Testis (tissue), 2 donors: ENCODE results near the gene AGAP2.

ENCODE experiments used
- CTCF ChIP-seq, 3 experiments: fragments of 450-650 bp in 2 of 3; fragments of 200-600 bp in 1 of 3; sonication (generic) in 1 of 3; IDR thresholded peaks; one replicate each; pipeline ENCODE4 v1.5.1; 2016 to 2019; ENCODE audit warnings: antibody characterized with exemption in 3 of 3, mild to moderate bottlenecking in 2 of 3, moderate library complexity in 1 of 3
- POLR2A ChIP-seq: fragments of 450-650 bp; IDR thresholded peaks from one replicate; pipeline ENCODE4 v1.6.1; 2017; ENCODE audit warnings: antibody characterized with exemption, mild to moderate bottlenecking, moderate library complexity

- no peak for TF ChIP-seq CTCF (IDR thresholded peaks at IDR 0.05)
- no peak for TF ChIP-seq POLR2A
Measured at GRCh38 chr12:57753756-57754337, 15.3 kb upstream of the AGAP2 start.
